Stimulated activated CD4-positive, alpha-beta T cell treated with anti-CD3 and anti-CD28 coated beads, Interleukin-2, amount 100 ng/mL, for 4 hours (primary cell): ENCODE results near the gene ACBD3.
A peak's percentile ranks its signal among the peaks of the same experiment; 100 is the strongest.

Experiments
- DNase-seq: peaks from one replicate; pipeline ENCODE4 v3.0.0-alpha.2; 2020; ENCODE audit warnings: low read depth

The ACBD3 gene

DNA sequence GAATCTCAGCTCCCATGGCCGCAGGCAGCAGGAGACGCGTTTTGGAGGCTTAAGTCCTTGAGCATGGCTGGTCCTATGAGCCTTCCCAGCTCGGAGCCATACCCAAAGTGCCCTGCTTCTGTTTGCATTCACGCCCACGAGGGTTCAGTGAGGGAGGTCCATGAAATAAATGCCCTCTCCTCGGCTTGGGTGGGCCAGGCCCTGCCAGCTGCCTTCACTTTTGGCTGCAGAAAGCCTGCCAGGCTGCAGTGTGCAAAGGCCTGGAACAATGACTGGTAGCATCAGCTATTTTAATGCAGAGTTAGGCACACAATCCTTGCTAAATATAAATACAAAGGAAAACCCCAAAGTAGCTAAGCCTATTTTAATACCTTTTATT lies 74.7 kb downstream of the ACBD3 start:
- no peak for DNase-seq

DNA sequence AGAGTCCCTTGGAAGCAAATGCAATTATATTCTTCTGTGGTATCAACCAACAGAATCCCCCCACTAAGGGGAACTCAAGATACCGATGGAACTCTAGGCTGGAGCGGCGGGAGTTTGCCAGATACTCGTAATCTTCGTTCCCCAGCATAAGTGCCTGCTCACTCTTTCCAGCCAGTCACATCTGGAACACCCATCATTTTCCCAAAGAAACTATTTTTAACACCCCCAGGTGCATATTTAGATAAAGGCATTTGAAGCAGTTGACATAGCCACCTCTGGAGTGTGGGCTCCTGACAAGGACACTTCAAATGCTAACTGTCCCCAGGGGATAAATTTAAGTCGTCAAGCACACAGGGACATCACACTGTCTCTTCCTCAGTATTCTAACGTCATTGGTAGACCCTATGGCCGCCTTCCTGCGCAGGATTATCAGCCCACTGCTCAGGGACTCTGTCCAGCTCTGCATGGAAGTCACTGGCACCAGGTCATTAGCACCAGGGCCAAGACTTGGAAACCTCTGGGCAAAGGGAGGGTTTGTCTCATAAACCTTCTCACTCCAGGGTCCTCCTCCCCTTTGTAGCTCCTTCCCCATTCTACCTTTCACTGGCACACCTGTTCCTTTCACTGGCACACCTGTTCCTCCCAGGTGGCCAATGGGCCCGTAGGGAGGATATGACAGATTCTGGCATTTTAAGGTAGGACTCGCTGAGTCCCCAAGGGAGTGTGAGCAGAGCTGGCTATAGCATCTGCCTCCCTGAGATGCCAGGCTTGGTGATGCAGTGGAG lies 75.3 kb downstream of the ACBD3 start:
- DNase-seq: no peak

DNA sequence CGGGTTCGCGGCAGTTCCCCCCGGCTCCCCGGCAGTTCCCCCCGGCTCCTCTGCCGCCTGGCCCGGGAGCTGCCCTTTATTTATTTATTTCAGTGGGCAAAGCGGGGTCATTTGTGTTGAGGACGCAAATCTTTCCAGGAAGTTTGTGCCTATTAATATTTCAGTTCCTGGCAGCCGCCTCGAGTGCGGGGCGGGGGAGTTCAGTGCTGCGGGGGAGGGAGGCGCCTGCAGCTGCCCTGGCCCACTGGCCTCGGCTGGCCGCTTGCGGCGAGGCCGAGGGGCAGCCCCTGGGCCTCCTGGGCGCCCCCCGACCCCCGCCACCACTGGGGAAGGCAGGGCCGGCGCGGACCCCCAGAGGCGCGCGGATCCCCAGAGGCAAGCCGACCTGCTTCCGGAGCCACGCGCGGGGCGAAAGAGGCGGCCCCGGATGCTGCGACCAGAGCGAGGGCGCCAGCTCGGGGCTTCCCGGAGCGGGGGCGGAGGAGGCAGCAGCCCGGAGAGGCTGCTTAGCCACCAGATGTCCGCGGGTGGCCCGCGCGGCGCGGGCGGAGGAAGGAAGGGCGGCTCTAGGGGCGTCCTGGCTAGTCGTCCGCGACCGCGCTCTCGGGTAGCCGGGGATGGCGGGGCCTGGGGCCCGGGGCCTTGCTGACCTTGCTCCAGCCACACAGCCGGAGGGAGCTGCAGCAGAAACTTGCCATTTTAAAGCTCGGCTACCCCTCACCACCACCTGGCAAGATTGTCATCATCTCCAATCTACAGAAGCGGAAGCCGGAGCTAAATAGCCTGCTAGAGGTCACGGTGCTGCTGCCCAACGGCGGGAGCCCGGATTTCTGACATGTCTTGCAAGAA lies 76.1 kb downstream of the ACBD3 start:
- no peak for DNase-seq

DNA sequence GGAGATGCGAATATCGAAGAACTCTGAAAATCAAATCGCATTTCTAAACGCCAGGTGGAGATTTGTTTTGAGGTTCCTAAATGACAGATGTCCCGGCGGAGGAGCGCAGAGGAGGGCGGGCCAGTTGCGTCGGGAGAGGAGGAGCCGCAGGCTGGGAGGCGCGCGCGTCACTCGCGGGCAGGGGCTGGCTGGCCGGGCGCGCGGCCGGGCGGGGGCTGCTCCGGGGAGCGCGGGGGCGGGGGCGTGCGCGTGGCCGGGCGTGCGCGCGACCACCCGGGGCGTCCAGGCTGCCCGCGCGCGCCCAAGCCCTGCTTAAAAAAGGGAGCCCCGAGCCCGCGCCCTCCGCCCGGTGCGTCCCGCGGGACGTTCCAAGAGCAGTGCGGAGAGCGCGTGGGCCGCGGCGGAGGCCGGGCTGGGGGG lies 76.7 kb downstream of the ACBD3 start:
- peak; percentile 59 for DNase-seq

DNA sequence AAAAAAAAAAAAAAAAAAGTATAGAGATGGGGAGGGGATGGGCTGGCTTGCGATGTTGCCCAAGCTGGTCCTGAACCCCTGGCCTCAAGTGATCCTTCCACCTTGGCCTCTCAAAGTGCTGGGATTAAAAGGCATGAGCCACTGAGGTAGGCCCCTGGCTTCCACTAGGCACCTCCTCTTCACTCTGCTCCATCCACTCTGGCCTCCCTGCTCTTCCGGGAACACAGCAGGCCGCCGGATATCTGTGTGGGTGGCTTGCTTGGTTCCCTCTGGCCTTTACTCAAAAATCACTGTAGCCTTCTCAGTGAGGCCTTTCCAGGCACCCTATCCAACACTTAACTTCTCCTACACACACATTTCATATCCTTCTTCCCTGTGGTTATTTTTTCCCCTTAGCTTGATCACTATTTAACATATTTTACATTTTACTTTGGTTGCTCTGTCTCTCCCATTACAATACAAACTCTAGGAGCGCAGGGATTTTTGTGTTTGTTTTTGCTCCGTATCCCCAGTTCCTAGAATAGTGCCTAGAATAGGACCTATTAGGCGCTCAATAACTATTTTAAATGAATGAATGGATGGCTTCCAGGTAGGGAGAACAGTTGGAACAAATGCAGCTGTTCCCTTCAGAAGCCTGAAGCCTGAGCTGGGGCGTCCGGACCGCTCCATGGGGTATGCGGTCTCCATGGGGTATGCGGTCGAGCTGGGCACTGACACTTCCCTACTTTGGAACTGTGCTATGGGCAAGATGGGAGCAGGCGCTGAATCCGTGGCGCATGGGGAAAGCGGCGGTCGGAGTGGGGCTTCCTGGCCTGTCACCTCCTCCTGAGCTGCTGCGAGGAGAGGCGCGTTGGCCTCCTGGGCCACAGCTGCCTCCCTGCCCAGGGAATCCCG lies 77.4 kb downstream of the ACBD3 start:
- no peak for DNase-seq

DNA sequence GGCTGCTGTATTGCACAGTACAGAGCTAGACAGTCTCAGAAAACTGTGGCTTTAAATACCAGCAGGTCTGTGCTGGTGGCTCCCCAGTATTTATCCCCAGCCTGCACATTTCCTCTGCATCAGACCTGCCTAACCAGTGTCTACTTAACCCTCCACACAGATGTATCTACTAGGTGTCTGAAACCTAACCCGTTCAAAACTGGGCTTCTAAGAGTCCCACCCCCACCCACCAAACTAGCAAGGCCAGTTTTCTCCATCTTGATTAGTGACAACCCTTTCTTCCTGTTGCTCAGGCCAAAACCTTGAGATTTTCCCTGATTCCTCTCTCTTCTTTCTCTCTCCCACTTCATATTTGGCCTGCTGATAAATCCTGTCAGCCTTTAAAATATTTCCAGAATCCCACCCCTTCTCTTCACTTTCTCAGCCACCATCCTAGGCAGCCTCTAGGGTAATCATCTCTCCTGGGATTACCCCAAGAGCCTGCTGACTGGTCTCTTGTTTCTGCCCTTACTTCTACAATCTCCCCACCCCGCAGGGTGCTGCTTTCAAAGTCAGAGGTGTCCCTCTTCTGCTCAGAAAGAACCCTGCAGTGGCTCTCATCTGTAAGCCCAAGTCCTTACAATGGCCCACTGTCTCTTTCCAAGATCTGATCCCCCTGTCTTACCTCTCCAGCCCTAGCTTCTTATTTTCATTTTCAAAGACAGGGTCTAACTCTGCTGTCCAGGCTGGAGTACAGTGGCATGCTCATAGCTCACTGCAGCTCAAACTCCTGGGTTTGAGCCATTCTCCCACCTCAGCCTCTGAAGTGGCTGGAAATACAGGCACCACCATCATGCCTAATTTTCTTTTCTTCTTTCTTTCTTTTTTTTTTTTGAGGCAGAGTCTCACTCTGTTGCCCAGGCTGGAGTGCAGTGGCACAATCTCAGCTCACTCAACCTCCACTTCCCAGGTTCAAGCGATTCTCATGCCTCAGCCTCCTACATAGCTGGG lies 78.8 kb downstream of the ACBD3 start:
- DNase-seq: no peak

DNA sequence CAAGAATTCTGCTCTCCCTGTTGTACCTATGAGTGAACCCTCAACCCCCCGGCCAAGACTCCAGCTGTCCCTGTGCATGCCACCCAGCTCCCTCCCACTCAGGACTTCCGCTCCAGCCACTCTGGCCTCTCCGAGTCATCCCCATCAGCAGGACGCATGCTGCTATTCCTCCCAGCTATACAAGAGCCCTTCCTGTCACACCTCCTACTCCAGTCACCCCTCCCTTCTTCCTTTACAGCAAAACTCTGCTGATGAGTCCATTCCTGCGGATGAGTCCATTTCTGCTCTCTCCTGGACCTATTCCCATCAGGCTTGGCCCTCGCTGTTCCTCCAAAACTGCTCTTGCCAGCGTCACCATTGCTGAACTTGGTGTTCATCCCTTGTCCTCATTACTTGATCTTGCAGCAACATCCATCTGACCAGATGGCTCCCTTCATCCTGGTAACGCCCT lies 81.8 kb downstream of the ACBD3 start:
- no peak for DNase-seq

DNA sequence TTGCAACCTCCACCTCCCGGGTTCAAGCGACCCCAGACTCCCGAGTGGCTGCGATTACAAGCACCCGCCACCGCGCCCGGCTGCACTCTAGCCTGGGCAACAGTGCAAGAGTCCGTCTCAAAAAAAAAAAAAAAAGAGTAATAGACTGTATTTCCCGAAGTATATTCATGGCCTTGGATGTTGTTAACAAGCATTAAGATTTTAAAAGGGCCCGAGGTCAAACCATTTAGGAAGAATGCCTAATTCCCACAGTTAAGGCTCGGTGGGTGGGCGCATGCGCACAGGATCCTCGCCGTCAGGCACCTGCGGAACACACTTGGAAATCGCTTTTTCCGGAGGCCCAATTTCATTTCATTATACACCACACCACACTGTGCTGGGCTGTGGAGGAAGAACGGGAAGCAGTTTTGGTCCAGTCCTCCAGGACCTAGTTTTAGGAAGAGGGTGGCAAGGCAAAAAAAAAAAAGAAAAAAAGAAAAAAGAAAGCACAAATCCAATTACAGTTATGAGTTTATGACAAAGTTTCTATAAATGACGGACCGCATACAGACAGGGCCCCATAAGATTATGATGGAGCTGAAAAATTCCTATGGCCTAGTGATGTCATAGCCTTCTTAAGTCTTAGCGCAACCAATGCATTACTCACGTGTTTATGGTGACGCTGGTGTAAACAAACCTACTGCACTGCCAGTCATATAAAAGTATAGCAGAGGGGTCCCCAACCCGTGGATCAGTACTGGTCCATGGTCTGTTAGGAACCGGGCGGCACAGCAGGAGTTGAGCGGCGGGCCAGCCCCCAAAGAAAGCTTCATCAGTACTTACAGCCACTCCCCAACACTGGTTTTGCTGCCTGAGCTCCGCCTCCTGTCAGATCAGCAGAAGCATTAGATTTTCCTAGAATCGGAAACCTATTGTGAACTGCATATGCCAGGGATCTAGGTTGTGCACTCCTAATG lies 85.8 kb downstream of the ACBD3 start:
- no peak for DNase-seq

DNA sequence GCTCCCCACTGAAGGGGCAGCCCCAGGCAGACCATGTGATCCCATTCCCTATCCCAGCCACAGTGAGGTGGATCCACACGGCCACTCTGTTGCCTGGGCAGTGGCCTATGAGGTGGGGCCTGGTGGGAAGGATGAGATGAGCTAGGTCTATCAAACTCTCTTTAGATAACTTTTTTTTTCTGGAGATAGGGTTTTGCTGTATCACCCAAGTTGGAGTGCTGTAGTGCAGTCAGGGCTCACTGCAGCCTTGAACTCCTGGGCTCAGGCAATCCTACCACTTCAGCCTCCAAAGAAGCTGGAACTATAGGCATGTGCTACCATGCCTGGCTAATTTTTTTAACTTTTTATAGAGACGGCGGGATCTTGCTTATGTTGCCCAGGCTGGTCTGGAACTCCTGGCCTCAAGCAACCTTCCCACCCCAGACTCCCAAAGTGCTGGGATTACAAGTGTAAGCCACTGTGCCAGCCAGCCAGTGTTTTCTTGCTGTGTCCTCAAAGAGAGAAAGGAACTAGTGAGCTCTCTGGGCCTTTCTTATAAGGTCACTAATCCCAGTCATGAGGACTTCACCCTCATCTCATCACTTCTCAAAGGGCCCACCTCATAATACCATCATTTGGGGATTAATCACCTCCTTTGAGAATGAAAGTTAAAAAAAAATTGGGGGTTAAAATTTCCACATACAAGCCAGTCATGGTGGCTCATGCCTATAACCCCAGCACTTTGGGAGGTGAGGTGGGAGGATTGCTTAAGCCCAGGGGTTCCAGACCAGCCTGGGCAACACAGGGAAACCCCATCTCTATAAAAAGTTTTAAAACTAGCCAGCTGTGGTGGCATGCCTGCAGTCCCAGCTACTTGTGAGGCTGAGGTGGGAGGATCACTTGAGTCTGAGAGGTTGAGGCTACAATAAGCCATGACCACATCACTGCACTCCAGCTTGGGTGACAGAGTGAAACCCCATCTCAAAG lies 87.4 kb downstream of the ACBD3 start:
- DNase-seq: no peak

DNA sequence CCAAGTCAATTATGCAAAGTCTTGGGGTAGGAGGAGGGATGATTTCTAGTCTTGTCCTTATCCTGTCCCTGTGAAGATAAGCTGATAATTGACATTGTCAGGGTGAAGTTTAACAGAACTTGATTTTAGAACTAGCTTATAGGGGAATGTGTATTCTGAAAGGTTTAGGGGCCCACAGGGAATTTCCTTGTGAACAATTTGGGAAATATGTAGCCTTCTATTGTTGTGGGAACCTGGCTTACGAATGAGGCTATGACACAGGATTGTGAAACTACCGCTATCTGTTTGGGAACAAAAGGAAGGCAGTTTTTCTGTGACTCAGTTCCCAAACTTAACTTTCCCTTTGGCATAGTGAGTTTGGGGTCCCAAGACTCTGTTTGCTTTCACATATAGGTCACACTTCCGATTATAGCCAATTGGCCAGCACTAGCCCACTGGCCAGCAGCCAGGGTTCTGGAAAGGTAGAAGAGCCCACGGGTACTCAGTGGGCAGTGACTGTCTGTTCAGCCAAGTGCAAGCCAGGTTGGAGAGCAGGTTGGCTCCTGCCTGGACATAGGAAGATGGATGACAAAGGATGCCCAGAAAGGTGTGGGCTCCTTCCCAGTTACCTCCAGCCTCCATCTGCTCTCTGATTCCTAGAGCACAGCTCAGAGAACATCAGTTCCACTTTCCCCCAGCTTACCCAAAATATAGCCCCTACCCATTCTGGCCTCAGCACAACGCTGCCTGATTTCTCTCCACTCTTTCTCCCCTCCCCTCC lies 88.5 kb downstream of the ACBD3 start:
- no peak for DNase-seq

DNA sequence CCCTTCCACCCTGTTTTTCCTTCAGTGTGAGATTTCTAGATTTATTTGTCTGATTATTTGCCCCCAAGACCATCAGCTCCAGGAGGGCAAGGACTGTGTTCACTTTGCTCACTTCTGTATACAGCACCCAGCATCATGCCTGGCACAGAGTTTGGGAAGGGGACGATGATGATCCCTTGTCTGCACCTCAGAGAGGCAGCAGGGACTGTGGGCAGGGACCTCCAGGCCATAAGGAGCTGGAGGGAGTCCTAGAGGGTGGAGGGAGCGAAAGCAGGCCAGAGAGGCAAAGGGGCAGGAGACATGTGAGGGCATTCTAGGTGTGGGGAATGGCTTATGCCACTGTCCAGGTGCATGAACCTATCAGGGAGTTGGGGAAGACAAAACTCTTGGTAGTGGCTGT lies 91.3 kb downstream of the ACBD3 start:
- no peak for DNase-seq
